ENCODE results near the gene LMX1B.
A peak's percentile ranks its signal among the peaks of the same experiment; 100 is the strongest.

The LMX1B gene

DNA sequence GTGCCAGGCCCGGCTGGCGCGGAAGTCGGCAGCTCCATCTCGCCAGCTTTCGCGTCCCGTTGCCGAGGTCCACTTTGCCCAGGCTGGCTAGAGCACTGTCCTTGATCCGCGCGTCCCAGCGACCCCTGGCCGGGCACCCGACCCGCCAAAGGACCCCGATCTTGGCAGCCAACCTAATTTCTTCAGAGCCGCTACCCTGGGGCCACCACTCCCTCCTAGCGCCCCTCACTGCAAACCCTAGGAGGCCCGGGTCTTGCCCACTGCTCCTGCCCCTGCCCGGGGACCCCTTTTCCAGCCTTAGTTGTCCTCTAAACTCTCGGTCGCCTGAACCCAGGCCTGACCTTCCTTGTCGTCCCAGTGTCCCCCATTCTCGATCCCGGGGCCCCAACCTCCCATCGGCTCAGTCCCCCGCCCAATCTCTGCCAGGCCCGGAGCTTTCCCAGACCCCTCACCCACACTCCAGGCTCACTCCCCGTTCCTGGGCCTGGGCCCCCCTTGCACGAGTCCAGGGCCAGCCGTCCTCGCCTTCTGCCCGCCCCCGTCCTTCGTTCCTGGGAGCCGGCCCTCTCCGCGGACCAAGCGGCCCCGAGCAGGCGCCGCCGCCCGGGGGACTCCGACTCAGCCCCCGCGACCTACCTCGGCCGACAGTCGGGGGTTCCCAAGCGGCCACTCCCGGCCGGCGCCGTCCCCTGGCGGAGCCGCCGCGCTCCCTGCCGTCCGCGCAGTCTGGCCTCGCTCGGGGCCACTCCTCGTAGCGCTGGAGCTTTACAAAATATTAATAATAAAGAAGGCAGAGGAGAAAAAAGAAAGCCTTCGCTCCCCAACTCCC lies 701 bp upstream of the LMX1B start:
- no peak for DNase-seq (ENCODE audit: low read depth, low spot score)
- in situ Hi-C loops (cut with HindIII; ENCODE audit: low sequenced_read_pairs): no loop called here
- TF ChIP-seq, protein P1, sequence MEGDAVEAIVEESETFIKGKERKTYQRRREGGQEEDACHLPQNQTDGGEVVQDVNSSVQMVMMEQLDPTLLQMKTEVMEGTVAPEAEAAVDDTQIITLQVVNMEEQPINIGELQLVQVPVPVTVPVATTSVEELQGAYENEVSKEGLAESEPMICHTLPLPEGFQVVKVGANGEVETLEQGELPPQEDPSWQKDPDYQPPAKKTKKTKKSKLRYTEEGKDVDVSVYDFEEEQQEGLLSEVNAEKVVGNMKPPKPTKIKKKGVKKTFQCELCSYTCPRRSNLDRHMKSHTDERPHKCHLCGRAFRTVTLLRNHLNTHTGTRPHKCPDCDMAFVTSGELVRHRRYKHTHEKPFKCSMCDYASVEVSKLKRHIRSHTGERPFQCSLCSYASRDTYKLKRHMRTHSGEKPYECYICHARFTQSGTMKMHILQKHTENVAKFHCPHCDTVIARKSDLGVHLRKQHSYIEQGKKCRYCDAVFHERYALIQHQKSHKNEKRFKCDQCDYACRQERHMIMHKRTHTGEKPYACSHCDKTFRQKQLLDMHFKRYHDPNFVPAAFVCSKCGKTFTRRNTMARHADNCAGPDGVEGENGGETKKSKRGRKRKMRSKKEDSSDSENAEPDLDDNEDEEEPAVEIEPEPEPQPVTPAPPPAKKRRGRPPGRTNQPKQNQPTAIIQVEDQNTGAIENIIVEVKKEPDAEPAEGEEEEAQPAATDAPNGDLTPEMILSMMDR (IDR thresholded peaks at IDR 0.05; ENCODE audit: low read depth, low read length): no peak
- peak overlapping the region; percentile 24 for H3K4me3 ChIP-seq (ENCODE audit: low read depth, low read length)

DNA sequence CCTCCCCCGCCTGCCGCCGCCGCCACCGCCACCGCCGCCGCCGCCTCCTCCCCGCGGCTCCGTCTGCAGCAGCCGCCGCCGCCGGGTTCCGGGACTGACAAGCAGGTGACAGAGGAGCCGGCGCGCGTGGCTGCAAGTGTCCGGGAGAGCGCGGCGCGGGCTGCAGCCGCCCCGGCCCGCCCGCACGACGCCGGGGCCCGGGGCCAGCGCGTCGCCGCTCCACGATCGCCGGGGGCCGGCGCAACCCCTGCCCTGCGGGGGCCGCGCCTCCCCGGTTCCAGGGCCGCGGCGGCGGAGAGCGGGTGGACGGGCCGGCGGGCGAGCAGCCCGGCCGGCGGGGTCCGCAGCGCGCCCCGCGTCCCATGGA lies 343 bp downstream of the LMX1B start:
- no peak for DNase-seq (ENCODE audit: low read depth, low spot score)
- TF ChIP-seq, protein P1 (IDR thresholded peaks at IDR 0.05; ENCODE audit: low read depth, low read length): no peak
- in situ Hi-C loops (cut with HindIII; ENCODE audit: low sequenced_read_pairs): no loop called here
- H3K4me3 ChIP-seq (ENCODE audit: low read depth, low read length): no peak overlapping the region

DNA sequence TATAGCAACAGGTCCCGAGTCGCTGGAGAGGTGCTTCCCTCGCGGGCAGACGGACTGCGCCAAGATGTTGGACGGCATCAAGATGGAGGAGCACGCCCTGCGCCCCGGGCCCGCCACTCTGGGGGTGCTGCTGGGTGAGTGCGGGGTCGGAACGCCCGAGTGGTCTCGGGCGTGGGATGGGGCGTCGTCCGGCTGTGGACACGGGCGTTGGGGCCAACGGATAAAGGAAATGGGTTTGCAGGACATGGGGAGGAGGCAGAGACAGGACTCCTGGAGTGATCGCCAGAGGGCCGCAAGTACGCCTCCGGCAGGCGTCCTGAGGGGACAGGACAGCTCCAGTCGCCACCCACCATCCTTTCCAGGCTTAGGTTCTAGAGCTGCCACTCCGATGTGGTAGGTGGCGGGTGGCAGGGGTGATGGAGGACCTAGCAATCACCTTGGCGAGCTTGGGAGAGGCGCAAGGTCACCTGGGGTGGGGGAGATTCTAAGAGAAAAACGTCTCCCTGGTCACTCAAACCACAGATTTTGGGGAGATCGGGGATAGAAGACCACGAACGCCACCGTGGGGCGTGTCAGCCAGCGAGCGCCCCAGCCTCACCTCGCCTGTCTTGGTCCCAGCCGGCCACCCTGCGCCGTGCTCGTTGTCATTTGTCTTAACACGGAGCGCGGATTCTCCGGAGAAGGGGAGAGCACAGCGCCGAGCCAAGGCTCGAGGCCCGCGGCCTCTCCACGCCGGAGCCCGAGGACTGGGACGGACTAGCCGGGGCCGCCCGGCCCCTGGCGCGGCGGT lies 922 bp downstream of the LMX1B start:
- DNase-seq (ENCODE audit: low read depth, low spot score): no peak
- peak overlapping the region; percentile 29 for H3K4me3 ChIP-seq (ENCODE audit: low read depth, low read length)
- in situ Hi-C loops (cut with HindIII; ENCODE audit: low sequenced_read_pairs): no loop called here
- TF ChIP-seq, protein P1 (IDR thresholded peaks at IDR 0.05; ENCODE audit: low read depth, low read length): no peak

DNA sequence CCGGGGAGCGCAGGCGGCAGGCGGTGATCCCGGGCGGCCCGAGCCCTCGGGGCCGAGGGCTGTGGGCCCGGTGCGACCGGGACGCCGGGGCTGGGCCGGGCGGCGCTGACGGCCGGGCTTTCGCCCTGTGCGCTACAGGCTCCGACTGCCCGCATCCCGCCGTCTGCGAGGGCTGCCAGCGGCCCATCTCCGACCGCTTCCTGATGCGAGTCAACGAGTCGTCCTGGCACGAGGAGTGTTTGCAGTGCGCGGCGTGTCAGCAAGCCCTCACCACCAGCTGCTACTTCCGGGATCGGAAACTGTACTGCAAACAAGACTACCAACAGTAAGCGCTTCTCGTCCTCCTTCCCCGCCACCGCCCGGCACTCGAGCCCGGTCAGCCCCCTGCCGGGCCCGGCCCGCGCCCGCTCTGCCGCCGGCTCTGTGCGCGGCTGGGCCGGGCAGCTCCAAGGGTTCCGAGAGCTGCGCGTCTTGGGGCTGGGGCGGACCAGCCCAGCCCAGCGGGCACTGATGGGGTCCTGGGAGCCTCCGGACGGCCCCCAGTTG lies 1.6 kb downstream of the LMX1B start:
- no peak for DNase-seq (ENCODE audit: low read depth, low spot score)
- TF ChIP-seq, protein P1 (IDR thresholded peaks at IDR 0.05; ENCODE audit: low read depth, low read length): no peak
- in situ Hi-C loops (cut with HindIII; ENCODE audit: low sequenced_read_pairs): no loop called here
- H3K4me3 ChIP-seq (ENCODE audit: low read depth, low read length): no peak overlapping the region

DNA sequence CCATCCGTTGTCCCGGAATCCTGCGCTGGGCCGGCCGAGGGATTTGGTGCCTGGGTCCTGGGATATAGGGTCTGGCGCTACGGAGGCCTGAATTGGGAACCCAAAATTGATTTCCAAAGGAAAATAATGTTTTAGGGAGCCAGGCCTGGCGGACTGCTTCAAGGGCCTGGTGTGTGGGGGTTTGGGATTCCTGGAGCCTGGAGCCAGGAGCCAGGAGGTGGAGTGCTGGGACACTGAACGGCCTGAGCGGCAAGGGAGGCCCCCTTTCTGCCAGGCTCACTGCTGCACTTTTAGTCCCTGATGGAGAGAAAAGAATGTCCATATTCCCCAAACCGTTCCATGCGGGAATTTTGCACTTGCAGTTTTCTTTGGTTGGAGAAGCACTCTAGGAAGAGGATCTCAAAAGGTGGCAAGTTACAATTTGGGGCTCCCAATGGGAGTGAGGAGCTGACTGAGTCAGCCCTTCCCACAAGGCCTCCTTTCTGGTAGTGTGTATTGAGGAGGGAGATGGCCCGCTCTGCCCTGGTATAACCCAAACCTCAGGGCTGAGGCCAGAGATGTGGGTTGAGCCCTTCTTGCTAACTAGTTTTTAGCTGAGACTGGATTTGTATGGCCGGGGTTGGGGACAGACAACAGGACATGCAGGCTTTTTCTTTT lies 2.2 kb downstream of the LMX1B start:
- in situ Hi-C loops (cut with HindIII; ENCODE audit: low sequenced_read_pairs): no loop called here
- no peak overlapping the region for H3K4me3 ChIP-seq (ENCODE audit: low read depth, low read length)
- TF ChIP-seq, protein P1 (IDR thresholded peaks at IDR 0.05; ENCODE audit: low read depth, low read length): no peak
- DNase-seq (ENCODE audit: low read depth, low spot score): no peak

DNA sequence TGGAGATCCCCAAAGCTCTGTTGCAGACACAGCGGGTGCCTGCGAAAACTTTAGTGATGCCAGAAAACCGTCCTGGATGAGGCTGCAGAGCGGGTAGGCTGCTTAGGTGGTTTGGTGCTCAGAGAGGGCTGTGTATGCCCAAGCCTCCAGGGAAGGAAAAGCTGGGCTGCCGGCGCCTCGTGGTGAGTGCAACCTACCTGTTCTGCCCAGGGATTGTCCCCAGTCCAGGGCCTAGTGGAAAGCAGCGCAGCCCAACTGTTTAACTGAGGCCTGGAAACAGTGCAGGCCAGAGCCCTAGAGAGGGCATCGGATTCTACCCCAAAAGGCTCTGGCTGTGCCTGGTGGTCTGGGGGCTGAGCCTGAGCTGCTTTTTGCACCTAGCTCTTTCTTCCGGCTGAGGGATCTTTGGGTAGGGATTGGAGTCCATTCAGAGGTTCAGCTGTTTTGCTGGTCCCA lies 2.8 kb downstream of the LMX1B start:
- no peak for DNase-seq (ENCODE audit: low read depth, low spot score)
- H3K4me3 ChIP-seq (ENCODE audit: low read depth, low read length): no peak overlapping the region
- in situ Hi-C loops (cut with HindIII; ENCODE audit: low sequenced_read_pairs): no loop called here
- TF ChIP-seq, protein P1 (IDR thresholded peaks at IDR 0.05; ENCODE audit: low read depth, low read length): no peak
